Measurements from ENCODE around the gene MYBPC3.

MYBPC3 gene

GRCh38 chr11:47383071-47383470, 30.6 kb upstream of the MYBPC3 start:
- DNase-seq, result no peak

GRCh38 chr11:47380078-47380477, 27.6 kb upstream of the MYBPC3 start:
- no peak for DNase-seq

DNA sequence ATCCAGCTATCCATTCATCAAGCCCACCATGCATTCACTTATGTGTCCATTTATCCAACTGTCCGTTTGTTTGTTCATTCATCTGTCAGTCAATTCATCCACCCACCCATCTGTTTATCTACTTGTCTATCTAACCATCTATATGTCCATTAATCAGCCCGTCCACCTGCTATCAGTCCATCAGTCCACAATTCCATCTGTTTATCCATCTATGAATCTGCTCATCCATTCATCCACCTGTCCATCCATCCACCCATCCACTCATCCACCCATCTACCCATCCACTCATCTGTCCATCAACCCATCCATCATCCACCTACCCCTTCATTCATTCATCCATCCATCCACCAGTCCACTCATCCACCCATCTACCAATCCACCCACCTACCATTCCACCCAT, 26.8 kb upstream of the MYBPC3 start:
- DNase-seq, result no peak

GRCh38 chr11:47378836-47379170, 26.3 kb upstream of the MYBPC3 start:
- no peak for DNase-seq

DNA sequence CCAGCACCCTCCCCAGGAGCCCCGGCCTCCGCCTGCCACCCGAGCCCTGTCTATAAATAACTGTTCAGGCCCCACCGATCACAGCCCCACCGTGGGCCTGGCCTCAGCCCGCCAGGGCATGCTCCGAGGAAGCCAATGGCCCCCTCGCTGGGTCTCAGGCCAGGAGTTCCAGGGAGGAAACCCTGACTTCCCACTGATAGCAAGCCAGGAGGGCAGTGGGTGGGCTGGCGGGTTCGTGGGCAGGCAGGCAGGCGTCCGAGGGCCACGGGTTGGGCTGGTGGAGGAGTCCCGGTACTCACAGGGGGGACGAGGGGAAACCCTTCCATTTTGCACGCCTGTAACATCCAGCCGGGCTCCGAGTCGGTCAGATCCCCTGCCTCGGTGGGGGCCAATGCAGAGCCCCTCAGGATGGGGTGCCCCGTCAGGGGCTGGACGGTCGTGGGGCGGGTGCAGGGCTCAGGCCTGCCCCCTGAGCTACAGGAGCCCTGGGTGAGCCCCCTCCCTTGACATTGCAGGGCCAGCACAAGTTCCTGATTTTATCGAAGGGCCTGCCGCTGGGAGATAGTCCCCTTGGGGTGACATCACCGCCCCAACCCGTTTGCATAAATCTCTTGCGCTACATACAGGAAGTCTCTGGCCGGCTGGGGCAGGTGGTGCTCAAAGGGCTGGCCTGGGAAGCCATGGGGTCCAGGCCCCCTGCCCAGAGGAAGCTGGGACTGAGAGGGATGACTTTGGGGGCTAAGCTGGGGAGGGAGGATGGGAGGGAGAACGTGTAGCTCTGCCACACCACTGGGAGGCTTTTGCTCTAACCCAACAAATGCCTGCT, 25.7 kb upstream of the MYBPC3 start, which contains the start of gene SPI1:
Gene SPI1, minus strand, starts transcription at position 538 of the 826 bp plus-strand sequence. Its CDS starts 194 bp downstream, at position 344.
- no peak for DNase-seq

DNA sequence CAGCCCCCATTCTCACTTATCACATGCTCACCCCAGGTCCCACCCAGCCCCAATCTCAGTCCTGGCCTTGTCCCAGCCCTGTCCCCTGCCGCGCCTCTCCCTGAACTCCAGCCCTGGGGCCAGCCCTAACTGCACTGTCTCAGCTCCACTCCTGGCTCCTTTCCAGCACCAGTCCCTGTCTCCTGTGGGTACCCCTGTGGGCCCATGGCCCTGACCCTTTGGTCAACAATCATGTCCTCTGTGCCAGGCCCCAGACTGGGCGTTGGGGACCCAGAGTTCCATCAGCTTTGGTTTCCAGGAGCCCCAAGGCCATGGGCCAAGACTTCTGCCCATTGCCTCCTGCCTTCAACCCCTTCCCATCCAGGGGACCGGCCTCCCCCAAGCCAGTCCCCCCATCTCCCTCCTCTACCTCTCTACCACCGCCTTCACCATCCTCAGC, 25.1 kb upstream of the MYBPC3 start:
- DNase-seq, result no peak

- no peak for DNase-seq
These were observed 24.2 kb upstream of the MYBPC3 start for GRCh38 chr11:47376525-47377371.

DNA sequence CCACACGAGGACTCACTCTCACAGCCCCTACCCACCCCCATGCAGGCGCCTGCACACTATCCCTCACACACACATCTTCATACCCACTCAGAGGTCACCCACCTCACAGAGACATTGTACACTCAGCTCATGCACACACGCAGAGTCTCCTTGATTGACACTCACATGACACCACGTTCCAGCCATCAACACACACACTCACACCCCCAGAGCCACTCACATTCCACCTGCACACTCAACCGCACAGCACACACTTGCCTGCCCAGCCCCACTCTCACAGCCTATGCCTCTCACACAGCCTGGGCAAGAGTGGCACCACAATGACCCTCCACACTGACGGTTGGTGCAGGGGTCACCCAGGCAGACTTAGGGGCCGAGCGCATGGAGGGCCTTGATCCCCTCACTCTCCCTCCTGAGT, 23.6 kb upstream of the MYBPC3 start:
- DNase-seq, result no peak

- no peak for DNase-seq
These were observed 23.1 kb upstream of the MYBPC3 start for GRCh38 chr11:47375546-47376085.

- DNase-seq, result no peak
These were observed 22.5 kb upstream of the MYBPC3 start for GRCh38 chr11:47375020-47375419.

DNA sequence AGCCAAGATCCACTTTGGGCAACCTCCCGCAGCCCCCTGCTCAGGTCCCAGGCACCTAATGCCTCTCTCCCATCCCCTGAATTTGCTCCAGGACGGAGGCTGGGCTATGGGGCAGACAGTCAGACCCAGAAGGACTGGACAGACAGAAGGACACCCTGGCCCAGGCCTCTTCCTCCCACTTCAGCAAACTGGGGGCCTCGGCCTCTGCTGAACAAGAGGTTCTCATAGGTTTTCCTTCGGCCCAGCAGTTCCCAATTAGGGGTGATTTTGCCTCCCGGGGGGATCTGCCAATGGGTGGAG, 22.2 kb upstream of the MYBPC3 start:
- no peak for DNase-seq

- peak; percentile 18 for DNase-seq
These were observed 21.6 kb upstream of the MYBPC3 start for GRCh38 chr11:47373876-47374719.

- DNase-seq, result no peak
These were observed 19.9 kb upstream of the MYBPC3 start for GRCh38 chr11:47372422-47372821.

GRCh38 chr11:47369676-47370075, 17.2 kb upstream of the MYBPC3 start:
- no peak for DNase-seq

DNA sequence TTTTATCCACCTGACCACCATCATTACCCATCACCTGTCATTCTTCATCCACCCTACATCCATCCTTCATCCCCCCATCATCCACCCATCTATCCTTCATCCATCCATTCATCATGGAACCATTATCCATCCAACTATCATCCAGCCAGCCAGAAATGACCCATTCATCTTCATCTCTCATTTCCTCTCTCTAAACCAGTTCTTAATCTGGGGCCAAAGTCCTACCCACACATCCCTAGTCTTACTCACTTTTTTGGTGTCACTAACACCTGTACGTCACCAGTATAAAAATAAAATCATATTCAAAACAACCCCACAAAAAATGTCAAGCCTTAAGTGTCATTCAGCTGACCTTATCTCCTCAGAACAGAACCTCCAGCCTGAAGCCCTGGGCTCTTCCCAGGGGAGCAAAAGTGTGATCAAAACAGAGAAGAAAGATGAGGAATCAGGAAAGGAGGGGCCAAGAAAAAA, 13.6 kb upstream of the MYBPC3 start:
- DNase-seq, result no peak

GRCh38 chr11:47361419-47361818, 8.9 kb upstream of the MYBPC3 start:
- no peak for DNase-seq

DNA sequence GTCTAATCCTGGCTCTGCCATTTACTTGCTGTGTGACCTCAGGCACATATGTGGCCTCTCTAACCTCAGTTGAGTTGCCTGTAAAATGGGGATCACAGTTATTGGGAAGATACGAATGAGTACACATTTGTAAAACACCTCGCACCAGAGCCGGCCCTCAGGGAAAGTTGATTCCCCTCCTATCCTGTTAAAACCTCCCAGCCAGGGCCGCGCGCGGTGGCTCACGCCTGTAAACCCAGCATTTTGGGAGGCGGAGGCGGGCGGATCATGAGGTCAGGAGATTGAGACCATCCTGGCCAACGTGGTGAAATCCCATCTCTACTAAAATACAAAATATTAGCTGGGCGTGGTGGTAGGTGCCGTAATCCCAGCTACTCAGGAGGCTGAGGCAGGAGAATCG, 7.8 kb upstream of the MYBPC3 start:
- DNase-seq, result no peak

DNA sequence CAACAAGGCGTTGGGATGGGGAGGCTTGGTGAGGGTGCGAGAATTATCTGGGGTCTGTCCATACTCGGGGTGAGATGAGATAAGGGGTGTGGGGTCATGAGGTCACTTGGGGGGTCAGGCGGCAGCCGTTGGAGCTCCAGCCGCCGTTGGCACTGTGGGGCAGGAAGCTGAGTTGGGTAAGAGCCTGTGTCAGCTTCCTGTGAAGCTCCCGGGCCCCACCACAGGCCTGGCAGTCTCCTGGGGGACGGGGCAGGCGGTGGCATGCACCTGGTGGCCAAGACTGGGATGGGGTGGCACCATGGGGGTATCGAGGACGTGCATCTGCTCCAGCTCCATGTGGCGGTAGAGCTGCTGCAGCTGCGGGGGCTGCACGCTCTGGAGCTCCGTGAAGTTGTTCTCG, 7.1 kb upstream of the MYBPC3 start:
- DNase-seq, result no peak

GRCh38 chr11:47359162-47359561, 6.7 kb upstream of the MYBPC3 start:
- DNase-seq, result no peak

DNA sequence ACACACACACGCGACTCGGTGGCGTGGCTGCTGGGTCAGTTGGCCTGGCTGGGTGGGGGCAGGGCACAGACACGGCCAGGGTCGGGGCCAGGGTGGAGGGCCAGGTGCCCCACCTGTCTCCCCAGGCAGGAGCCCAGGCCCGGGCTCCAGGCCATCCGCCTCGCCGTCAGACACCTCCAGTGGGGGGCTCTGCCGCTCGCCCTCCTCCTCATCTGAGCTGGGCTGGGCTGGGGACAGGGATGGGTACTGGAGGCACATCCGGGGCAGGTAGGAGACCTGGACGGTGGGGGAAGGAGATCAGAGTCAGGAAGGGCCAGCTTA, 6.2 kb upstream of the MYBPC3 start:
- DNase-seq, result no peak

- no peak for DNase-seq
These were observed 5.7 kb upstream of the MYBPC3 start for GRCh38 chr11:47357985-47358730.

GRCh38 chr11:47356998-47357329, 4.5 kb upstream of the MYBPC3 start:
- no peak for DNase-seq
